HEK293T (cell line): ENCODE measurements around the gene OR52N5.

Source experiments
- ARNT ChIP-seq: fragments of 450-650 bp; IDR thresholded peaks from 2 replicates; pipeline ENCODE4 v1.6.1; 2017; ENCODE audit warnings: mild to moderate bottlenecking
- FOXK2 ChIP-seq: fragments of 450-650 bp; IDR thresholded peaks from 2 replicates; pipeline ENCODE4 v1.6.1; 2016; ENCODE audit warnings: mild to moderate bottlenecking
- FOXM1 ChIP-seq: fragments of 450-650 bp; IDR thresholded peaks from 2 replicates; pipeline ENCODE4 v1.6.1; 2017; ENCODE audit warnings: mild to moderate bottlenecking, borderline replicate concordance
- HDGF ChIP-seq: fragments of 450-650 bp; IDR thresholded peaks from 2 replicates; pipeline ENCODE4 v1.6.1; 2017; ENCODE audit warnings: antibody characterized with exemption, borderline replicate concordance
- NFRKB ChIP-seq: fragments of 450-650 bp; IDR thresholded peaks from 2 replicates; pipeline ENCODE4 v1.6.1; 2016; ENCODE audit warnings: mild to moderate bottlenecking, moderate library complexity
- SP1 ChIP-seq: fragments of 450-650 bp; IDR thresholded peaks from 2 replicates; pipeline ENCODE4 v1.6.1; 2017

DNA sequence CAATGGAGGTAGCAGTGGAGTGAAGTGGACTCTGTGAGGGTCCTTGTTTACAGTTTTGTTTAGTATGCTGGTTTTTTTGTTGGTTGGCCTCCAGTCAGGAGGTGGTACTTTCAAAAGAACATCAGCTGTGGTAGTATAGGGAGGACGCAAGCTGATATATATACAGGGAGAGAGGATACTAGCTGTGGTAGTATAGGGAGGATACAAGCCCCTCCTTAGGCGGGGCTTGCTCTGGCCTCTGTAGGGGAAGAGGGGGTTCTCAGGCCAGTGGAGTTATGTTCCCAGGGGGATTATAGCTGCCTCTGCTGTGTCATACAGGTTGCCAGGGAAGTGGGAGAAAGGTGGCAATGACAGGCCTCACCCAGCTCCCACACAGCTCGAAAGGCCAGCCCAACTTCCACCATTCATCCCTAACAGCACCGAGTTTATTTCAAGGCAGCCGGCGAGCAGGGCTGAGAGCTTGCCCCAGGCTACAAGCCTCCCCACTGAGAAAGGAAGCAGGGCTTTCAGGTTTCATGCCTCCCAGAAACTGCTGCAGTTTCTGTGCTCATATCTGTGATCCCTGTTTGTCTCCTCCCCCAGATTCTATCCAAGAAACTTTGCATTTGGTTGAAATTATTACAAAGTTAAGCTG is 48.2 kb upstream of the OR52N5 start:
- TF ChIP-seq FOXK2 (no peak), NFRKB (no peak), FOXM1 (no peak), SP1 (no peak), HDGF (no peak), ARNT (no peak)
